Esophagus squamous epithelium (tissue), 4 donors: ENCODE results near the gene LMNTD2.

Experiments used
- CTCF ChIP-seq, 6 experiments: fragments of 450-650 bp in 4 of 6; fragments of 200-600 bp in 2 of 6; sonication (generic) in 2 of 6; IDR thresholded peaks; one replicate each; pipeline ENCODE4 v1.5.1; 2016 to 2019; ENCODE audit warnings: antibody characterized with exemption in 6 of 6, mild to moderate bottlenecking in 4 of 6, moderate library complexity in 4 of 6
- POLR2A ChIP-seq, 4 donors: fragments of 450-650 bp; IDR thresholded peaks; one replicate each; pipeline ENCODE4 v1.6.1; 2017; ENCODE audit warnings: antibody characterized with exemption in 4 of 4, mild to moderate bottlenecking in 4 of 4, moderate library complexity in 3 of 4

- TF ChIP-seq CTCF (IDR thresholded peaks at IDR 0.05) (no peak), POLR2A (IDR thresholded peaks at IDR 0.05) (no peak)
Measured at GRCh38 chr11:535210-535518, 25.4 kb downstream of the LMNTD2 start.
